BE2C (cell line): Measurements from ENCODE around the gene SCRN2.

ENCODE experiments used
- DNase-seq: peaks from one replicate; pipeline ENCODE4 v3.0.0-alpha.2; 2020
- H3K27me3 ChIP-seq: fragments of 250-450 bp; sonication (Bioruptor Pico); 2 replicates; pipeline ENCODE4 v1.5.1; 2020; ENCODE audit warnings: mild to moderate bottlenecking
- H3K36me3 ChIP-seq: fragments of 250-450 bp; sonication (Bioruptor Pico); 2 replicates; pipeline ENCODE4 v1.5.1; 2020; ENCODE audit warnings: mild to moderate bottlenecking
- H3K4me1 ChIP-seq: fragments of 250-450 bp; sonication (Bioruptor Pico); 2 replicates; pipeline ENCODE4 v1.5.1; 2020
- H3K4me3 ChIP-seq: 2 replicates; pipeline ENCODE4 v1.5.1; 2011; ENCODE audit warnings: low read depth, low read length
- H3K9me3 ChIP-seq: fragments of 250-450 bp; sonication (Bioruptor Pico); 2 replicates; pipeline ENCODE4 v1.5.1; 2020
- TF ChIP-seq, protein P1 (sequence below): IDR thresholded peaks from 2 replicates; pipeline ENCODE4 v1.5.1; 2012; ENCODE audit warnings: mild to moderate bottlenecking, low read depth, low read length

Gene SCRN2

DNA sequence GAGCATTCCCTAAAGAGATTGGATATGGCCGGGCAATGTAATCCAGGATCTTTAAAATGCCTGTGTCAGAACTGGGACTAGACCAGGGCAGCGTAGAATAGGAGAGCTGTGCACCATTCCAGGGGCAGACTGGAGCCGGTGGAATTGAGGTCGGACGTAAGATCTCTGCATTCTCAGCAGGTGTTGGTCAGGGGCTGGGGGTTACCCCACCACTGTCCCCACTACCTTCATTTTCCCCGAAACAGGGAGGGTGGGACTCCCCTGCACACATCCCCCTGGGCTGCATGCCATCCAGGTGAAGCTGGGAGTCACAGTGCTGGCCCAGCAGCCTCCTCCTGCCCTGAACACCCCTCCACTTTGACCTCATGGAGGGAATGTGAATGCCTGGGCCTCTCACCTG lies 37.3 kb downstream of the SCRN2 start:
- H3K4me3 ChIP-seq: no peak overlapping the region
- H3K9me3 ChIP-seq: no peaks in the 10 kb centered on the region
- TF ChIP-seq, protein P1, sequence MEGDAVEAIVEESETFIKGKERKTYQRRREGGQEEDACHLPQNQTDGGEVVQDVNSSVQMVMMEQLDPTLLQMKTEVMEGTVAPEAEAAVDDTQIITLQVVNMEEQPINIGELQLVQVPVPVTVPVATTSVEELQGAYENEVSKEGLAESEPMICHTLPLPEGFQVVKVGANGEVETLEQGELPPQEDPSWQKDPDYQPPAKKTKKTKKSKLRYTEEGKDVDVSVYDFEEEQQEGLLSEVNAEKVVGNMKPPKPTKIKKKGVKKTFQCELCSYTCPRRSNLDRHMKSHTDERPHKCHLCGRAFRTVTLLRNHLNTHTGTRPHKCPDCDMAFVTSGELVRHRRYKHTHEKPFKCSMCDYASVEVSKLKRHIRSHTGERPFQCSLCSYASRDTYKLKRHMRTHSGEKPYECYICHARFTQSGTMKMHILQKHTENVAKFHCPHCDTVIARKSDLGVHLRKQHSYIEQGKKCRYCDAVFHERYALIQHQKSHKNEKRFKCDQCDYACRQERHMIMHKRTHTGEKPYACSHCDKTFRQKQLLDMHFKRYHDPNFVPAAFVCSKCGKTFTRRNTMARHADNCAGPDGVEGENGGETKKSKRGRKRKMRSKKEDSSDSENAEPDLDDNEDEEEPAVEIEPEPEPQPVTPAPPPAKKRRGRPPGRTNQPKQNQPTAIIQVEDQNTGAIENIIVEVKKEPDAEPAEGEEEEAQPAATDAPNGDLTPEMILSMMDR: no peak
- peaks cover 7% of the 10 kb centered on the region for H3K36me3 ChIP-seq
- no peaks in the 10 kb centered on the region for H3K4me1 ChIP-seq
- 0 out of 2 replicates have a peak, but pooled peaks cover 3% of the 10 kb centered on the region for H3K27me3 ChIP-seq
- no peak for DNase-seq

DNA sequence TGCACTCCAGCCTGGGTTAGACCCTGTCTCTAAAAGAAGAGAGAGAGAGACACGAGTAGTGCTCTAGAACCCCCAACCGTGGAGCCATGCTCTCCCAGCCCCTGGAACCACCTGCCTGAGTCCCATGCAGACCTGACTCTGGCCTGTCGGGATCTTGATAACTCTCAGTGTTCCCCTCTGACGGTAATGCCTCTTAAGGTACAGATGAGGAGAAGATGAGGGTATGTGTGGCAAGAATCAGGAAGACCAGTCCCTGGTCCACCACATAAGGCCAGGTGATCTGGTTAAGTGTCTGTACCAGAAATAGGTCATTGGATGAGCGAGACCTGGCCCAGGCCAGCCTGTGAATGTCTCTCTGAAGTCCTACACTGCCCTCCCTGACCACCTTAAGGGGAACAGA lies 37.9 kb downstream of the SCRN2 start:
- H3K27me3 ChIP-seq: 0 out of 2 replicates have a peak, but pooled peaks cover 3% of the 10 kb centered on the region
- H3K9me3 ChIP-seq: no peaks in the 10 kb centered on the region
- peaks cover 1% of the 10 kb centered on the region; the same call in 1 of the 2 replicates for H3K36me3 ChIP-seq
- TF ChIP-seq, protein P1: no peak
- no peak for DNase-seq
- H3K4me1 ChIP-seq: no peaks in the 10 kb centered on the region
- H3K4me3 ChIP-seq: no peak overlapping the region

DNA sequence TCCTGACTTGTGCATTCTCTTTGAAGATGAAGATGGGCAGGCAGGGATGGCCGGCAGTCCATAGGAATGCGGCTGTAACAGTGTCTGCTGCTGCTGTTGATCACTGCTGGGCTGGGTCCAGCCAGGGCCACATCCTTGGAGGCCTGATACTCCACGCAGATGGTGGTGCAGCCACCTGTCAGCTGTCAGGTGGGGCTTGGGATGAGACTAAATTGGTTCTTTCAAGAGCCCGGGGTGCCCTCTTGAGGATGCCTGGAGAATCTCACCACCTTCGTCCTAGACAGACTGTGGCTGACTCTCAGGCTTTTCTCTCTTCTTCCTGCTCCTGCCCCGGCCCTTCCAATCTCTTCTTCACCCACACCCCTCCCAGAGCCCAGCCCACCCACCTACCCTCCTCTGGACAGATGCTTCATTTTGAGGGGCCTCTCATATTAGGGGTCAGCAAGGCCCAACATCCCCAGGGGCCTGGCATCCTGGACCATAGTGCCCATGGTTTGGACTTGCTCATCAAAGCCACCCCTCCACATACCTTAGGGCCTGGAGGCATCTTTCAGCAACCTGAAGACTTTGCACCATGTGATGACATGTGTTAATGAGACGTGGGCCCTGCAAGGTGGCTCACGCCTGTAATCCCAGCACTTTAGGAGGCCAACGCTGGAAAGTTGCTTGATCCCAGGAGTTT lies 38.6 kb downstream of the SCRN2 start:
- 0 out of 2 replicates have a peak, but pooled peaks cover 3% of the 10 kb centered on the region for H3K27me3 ChIP-seq
- no peaks in the 10 kb centered on the region for H3K9me3 ChIP-seq
- no peaks in the 10 kb centered on the region for H3K4me1 ChIP-seq
- TF ChIP-seq, protein P1: peak; percentile 76
- no peaks in the 10 kb centered on the region for H3K36me3 ChIP-seq
- DNase-seq: peak; percentile 72
- H3K4me3 ChIP-seq: no peak overlapping the region

DNA sequence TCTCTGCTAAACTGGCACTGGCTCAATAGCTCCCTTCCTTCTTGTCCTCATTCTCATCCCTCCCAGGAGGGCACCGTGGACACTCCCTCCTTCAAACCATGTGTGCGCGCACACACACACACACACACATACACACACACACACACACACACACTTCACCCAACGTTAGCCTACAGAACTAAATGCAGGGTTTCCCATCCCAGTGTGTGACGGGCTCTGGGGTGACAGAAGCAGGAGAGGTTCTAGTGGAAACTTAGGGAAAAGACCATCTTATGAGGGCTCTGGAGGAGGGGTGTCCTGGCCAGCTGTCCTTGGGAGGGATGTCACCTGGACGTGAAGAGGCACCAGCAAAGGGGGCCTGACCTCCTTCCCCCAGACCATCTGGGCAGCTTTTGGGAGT lies 39.2 kb downstream of the SCRN2 start:
- Histone ChIP-seq H3K4me3 (no peak overlapping the region), H3K36me3 (no peaks in the 10 kb centered on the region), H3K4me1 (no peaks in the 10 kb centered on the region), H3K9me3 (no peaks in the 10 kb centered on the region), H3K27me3 (0 out of 2 replicates have a peak, but pooled peaks cover 3% of the 10 kb centered on the region)
- TF ChIP-seq, protein P1: no peak
- no peak for DNase-seq

DNA sequence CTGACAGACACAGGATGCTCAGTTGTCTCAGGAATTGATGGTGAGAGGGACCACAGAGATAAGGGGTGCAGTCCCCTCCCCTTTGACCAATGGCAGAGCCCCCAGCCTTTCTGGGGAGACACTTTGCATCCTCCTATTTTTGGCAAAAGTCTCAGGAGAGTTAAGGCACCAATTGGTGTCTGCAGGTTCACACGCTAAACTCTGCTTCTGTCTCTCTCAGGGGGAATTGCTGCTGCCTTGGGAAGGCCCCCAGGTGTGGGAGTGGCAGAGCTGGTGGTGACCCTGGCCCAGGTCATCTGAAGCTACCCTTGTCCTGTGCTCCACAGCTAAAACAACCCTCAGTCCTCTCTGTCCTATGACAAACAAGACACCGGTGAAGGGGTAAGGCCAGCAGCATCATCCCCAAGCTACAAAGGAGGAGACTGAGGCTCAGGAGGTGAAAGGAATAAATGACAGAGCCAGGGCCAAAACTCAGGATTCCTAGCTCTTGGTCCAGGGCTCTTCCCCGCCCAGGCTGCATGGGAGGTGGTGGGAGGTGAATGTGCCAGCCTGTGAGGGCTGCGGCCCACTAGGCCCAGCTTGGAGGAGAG lies 39.8 kb downstream of the SCRN2 start:
- Histone ChIP-seq H3K36me3 (no peaks in the 10 kb centered on the region), H3K27me3 (0 out of 2 replicates have a peak, but pooled peaks cover 3% of the 10 kb centered on the region), H3K4me3 (no peak overlapping the region), H3K4me1 (no peaks in the 10 kb centered on the region), H3K9me3 (no peaks in the 10 kb centered on the region)
- TF ChIP-seq, protein P1: no peak
- no peak for DNase-seq

DNA sequence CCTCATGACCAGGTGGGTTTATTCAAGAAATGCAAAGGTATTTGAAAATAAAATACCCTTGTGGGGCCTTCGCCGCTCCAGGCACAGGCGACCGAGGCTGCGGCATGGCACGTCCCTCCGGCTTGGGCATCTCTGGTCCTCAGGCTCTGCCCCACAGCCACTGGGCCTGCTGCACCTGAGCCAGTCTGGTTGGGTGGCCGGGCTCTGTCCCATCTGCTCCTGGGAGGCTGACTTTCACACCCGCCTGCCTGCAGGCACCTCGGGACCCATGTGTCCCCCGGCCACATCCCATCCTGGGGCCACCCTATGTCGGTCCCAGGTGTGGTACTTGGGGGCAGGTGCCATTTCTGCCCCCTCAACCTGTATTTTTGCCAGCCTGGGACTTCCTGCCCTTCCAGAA lies 40.4 kb downstream of the SCRN2 start:
- TF ChIP-seq, protein P1: no peak
- Histone ChIP-seq H3K4me1 (no peaks in the 10 kb centered on the region), H3K27me3 (0 out of 2 replicates have a peak, but pooled peaks cover 3% of the 10 kb centered on the region), H3K9me3 (no peaks in the 10 kb centered on the region), H3K4me3 (no peak overlapping the region), H3K36me3 (no peaks in the 10 kb centered on the region)
- no peak for DNase-seq
